GM21390 (cell line): Measurements from ENCODE around the gene BCL7C.

Source experiments
- ATAC-seq: cut with Tn5 transposase; IDR thresholded peaks from one replicate; pipeline ENCODE4 v1.9.1; 2021; ENCODE audit not compliant: unreplicated experiment

BCL7C gene

DNA sequence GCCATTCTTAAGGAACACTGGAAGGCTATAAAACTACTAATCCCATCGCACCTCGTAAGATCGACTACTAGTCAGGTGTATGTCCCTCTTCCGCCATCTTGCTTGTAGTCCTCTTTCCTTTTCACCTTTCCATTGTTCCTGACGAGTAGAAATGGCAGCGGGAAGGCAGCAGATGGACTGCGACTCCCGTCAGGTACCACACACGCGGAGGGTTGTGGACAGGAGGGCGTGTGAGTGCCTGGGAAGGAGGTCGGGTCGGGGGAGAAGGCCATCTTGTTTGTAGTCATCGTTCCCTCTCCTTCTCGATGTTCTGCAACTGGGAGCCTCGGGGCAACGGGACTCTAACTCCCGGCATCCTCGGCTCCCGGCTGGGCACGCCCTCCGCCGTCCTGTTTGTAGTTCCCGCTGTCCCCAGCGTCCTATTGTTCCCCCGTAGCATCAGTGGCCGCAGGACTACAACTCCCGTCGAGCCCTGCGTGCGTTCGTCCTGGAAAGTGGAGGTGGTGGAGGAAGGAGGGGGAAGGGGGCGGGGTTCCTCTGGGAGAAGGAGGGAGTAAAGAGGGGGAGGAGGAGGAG is 29.2 kb upstream of the BCL7C start:
- peak; percentile 71 for ATAC-seq

DNA sequence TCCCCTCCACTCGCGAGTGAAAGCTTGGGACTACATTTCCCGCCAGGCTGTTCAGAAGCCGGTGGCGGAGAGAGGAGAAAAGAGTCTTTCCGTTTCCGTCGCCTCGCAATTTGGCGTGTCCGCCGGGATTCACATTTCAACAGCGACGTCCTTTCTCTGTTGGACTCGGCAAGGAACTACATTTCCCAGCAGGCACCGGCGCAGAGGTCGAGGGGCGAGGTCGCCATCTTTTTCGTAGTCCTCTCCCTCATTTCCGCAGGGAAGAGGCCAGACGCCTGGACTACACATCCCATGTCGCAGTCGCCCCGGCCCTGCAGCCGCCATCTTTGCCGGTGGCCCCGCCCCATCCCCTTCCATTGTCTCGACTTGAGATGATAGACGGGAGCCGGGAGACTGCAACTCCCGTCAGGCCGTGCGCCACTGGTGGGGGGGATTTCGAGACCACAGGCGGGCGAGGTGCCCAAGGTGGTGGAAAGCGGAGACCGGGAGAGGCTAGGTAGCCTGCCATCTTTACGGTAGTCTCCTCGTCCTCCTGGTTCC is 28.6 kb upstream of the BCL7C start:
- peak; percentile 61 for ATAC-seq

DNA sequence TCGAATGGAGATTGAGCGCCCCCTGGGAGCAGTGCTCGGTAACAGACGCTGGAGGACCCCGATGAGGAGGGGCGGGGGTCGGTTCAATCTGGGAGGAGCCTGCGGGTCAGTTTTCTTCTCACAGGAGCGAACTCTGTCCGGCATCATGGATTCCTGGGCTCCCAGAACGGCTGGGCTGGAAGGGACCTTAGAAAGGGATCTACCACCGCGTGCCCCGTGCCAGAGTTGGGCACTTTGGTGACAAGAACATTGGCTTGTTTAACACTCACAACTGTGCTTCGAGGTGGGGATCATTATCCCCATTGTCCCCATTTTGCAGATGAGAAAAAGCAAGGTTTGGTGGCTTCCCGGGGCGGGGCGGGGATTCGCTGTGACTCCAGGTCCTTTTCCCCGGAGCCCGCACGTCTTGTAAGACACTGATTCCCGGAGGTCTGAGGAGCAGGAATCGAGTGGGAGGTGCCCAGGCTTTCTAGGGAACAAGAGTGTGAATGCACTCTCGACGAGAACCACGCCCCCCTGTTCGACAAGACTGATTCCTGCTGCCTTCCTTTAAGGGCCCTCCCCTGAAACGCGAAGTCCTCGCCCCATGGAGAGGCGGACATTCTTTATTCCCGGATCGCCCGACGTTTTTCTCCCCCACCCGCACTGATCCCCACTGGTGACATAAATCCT is 28.0 kb upstream of the BCL7C start:
- ATAC-seq: no peak

DNA sequence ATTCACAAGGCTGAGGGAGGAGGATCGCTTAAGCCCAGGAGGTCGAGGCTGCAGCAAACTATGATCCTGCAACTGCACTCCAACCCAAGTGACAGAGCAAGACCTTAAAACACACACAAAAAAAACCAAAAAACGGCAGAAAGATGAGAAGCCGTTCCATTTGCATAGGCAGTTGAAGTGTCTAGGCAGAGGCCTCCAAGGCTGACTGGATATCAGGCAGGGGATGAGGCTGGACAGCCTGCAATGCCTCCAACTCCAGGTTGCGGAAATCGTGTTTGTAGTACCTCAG is 27.5 kb upstream of the BCL7C start:
- no peak for ATAC-seq

DNA sequence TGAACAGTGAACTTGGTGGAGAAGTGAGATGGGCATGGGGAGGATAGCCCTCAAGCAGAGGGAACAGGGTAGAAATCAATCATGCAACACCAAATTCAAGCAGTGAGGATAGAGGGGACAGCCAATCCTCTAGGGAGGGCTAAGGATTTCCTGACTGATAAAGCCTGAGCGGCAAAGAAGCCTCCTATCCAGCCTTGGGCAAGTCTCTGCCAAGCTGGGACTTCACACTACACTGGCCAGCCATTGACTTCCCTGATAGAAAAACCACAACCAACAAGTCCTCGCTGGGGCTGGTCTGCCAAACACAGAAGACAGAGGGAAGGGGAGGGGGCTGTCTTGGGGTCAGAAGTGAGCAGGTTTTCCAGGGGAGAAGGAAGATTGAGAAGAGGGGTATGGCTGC is 27.0 kb upstream of the BCL7C start:
- no peak for ATAC-seq

DNA sequence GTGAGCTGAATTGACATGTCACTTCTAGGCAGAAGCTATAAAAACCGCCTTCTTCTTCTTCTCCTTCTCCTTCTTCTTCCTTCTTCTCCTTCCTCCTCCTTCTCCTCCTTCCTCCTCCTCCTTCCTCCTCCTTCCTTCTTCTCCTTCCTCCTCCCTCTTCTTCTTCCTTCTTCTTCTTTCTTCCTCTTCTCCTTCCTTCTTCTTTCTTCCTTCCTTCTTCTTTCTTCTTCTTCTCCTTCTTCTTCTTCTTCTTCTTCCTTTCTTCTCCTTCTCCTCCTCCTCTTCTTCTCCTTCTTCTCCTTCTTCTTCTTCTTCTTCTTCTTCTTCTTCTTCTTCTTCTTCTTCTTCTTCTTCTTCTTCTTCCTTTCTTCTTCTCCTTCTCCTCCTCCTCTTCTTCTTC is 24.7 kb upstream of the BCL7C start:
- no peak for ATAC-seq

DNA sequence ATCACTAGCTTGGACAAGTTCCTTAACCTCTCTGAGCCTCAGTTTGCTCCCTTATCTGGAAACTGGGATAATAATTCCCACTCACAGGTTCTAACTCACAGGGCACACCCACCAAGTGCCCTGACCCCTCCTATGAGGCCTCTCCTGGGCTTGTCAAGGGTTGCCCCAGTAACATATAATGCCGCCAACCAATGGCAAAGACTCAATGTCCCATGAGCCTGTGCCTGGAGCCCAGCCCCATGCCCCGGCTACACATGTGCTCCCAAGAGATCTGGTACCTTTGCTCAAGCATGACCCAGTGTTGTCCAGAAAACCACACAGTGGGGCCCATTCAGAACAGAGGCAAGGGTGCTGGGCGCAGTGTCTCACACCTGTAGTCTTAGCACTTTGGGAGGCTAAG is 21.0 kb upstream of the BCL7C start:
- no peak for ATAC-seq

DNA sequence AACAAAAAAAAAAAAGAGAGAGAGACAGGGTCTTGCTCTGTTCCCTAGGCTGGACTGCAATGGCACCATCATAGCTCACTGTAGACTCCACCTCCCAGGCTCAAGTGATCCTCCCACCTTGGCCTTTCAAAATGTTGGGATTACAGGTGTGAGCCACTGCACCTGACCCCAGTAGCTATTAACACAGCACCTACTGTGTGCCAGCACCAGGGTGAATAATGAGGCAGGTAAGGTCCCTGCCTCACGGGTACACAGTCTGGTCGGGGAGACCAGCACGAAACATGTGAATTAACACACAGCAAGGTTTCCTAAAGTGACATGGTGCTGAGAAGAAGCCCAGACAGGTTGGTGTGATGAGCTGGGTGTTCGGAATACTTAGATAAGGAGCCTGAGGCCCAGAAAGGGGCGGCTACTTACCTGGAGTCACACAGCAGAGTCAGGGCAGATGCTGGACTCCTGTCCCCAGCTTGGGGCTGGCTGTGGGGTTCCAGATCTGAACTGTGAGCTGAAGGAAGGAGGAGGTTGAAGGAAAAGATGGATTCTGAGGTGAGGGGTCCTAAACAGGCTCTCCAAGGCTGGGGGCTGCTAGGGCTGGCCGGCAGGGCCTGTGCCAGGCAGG is 19.0 kb upstream of the BCL7C start:
- ATAC-seq: no peak

DNA sequence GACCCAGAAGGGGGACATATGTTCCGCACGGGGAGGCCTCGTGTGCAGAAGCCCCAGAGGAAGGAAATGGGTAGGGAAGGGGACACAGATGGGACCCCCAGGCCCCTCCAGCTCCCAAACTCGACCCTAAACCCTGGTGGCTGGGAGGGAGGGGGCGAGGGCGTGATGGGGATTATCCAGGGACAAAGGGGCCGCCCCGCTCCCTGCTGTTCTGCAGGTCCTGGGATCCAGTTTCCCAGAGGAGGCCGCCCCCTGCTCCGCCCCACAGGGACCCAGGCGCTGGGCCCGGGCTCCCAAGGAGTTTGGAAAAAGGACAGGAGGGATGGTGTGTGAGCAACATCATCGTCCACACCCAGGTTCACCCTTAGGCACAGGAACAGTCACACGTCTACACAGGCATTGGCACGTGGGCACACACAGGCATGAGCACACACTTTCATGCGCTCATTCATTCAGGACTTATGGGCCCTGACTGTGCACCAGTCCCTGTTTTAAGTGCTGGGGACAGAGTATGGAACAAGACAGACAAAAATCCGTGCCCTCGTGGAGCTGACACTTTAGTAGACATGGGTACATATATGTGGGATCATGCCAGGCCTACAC is 16.7 kb upstream of the BCL7C start:
- no peak for ATAC-seq

DNA sequence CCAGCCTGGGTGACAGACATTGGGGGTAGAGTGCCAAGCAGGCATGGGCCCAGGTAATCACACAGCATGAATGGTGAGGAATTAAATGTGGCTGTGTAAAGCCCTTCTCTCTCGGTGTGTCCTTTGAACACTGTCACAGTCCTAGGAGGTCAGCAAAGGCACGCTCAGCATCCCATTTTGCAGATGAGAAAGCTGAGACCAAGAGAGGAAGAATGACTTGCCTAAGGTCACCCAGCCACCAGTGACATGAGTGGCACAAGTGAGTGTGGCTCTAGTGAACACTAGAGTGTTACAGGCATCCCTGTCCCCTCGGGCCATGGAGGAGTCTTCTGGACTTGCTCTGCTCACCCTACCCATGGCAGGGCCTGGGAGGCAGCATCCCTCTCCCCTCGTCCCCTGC is 13.2 kb upstream of the BCL7C start:
- ATAC-seq: no peak

DNA sequence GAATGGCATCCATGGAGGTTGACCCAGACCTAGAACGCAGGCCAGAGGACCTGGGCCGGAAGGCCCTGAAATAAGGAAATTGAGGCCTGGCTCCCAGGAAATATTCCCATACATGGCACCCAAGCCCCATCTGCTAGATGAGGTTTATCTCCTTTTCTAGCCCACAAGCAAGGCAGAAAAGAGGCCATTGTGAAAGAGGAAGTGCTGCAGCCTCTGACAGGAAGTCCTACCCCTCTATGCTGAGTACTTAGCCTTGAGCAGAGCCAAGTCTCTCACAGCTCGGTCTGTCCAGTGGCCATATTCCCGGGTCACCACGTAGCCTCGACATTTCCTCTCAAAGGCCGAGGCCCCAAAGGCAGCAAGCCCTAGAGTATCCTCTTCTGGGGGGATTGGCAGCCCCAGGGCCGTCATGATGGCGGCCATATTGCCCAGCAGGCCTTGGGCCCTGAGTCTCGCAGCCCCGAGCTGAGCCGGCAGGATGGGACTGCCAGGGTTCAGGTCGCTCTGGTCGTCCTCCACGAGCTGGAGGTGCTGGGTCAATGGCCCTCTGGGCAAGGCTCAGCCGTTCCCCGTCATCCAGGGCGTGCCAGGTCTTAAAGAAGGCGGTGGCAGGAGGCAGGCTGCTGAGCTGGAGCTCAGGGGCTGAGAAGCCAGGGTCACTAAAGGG is 10.4 kb upstream of the BCL7C start:
- ATAC-seq: no peak

DNA sequence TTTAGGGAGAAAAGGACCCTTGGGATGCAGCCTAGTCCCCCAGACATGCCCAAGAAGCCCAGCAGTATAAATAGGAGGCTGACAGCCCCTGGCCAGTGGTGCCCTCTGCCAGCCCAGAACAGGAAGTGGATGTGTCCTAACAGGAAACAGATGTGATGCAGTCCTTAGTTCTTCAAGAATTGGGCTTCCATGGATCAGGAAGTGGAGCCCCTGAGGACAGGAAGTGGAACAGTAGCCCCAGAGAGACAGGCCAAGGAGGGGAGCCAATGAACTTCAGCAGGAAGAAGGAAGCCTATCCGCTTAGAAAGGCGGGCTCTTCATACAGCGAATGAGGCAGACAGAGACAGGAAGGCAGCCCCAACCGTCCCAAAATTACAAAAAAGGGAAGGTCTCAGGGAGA is 9.7 kb upstream of the BCL7C start:
- no peak for ATAC-seq

DNA sequence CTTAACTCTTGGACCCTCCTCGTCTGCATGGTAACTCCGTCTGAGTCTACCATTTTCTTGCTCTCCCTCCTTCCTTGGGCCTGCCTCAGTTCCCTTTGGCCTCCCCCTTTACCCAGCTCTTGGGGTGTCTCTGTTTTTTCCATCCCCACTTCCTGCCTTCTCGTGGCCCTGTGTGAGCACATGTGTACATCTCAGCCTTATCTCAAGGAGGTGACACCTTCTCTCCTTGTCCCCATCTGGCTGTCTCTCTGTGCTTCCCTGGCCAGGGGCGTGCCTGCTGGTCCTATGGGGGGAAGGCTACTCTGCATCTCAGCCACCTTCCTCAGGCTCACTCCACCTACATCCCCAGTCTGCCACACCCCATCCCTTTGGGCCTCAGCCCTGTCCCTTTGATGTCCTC is 9.1 kb upstream of the BCL7C start:
- no peak for ATAC-seq

DNA sequence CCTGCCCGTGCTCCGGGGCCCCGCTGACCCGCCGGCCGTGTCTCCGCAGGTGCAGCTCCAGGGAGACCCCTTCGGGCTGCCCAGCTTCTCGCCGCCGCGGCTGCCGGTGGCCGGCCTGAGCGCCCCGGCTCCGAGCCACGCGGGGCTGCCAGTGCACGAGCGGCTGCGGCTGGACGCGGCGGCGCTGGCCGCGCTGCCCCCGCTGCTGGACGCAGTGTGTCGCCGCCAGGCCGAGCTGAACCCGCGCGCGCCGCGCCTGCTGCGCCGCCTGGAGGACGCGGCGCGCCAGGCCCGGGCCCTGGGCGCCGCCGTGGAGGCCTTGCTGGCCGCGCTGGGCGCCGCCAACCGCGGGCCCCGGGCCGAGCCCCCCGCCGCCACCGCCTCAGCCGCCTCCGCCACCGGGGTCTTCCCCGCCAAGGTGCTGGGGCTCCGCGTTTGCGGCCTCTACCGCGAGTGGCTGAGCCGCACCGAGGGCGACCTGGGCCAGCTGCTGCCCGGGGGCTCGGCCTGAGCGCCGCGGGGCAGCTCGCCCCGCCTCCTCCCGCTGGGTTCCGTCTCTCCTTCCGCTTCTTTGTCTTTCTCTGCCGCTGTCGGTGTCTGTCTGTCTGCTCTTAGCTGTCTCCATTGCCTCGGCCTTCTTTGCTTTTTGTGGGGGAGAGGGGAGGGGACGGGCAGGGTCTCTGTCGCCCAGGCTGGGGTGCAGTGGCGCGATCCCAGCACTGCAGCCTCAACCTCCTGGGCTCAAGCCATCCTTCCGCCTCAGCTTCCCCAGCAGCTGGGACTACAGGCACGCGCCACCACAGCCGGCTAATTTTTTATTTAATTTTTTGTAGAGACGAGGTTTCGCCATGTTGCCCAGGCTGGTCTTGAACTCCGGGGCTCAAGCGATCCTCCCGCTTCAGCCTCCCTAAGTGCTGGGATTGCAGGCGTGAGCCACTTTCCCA is 8.4 kb upstream of the BCL7C start:
- ATAC-seq: peak; percentile 67

DNA sequence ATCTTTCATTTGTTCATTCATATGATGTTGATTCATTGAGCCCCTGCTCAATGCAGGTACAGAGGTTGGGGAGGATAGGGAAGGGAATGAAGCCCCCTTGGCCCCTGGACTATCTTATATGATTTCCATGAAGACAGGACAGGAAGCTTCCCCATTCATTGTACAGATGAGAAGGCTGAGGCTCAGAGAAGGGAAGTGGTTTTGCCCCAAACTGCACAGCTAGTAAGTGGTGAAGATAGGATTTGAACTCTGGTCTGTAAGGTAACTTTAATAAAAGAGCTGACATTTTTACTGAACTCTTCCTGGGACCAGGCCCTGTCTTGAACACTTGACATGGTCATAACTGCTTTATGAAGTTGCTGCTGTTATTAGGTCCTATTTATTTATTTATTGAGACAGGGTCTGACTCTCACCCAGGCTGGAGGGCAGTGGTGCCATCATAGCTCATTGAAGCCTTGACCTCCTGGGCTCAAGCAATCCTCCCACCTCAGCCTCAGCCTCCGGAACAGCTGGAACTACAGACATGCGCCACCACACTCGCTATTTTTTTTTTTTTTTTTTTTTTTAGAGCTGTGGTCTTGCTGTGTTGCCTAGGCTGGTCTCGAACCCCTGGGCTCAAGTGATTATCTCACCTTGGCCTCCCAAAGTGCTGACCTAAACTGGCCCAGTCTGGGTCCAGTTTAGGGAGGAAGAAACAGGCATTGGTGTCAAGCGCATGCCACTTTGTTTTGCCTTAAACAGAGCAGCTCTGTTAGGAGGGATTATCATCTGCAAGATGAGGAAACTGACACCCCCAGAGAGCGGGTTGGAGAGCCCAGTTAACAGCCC is 7.5 kb upstream of the BCL7C start:
- no peak for ATAC-seq

DNA sequence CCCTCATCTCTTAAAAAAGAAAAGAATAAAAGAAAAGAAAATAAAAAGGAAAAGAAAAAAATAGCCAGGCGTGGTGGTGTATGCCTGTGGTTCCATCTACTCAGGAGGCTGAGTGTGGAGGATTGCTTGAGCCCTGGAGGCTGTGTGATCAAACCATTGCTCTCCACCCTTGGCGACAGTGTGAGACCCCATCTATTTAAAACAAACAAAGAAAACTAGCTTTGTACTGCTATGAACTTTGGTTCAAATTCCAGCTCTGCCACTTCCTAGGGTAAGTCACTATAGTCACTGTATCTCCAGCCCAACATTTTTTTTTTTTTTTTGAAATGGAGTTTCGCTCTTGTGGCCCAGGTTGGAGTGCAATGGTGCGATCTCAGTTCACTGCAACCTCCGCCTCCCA is 6.7 kb upstream of the BCL7C start:
- no peak for ATAC-seq

DNA sequence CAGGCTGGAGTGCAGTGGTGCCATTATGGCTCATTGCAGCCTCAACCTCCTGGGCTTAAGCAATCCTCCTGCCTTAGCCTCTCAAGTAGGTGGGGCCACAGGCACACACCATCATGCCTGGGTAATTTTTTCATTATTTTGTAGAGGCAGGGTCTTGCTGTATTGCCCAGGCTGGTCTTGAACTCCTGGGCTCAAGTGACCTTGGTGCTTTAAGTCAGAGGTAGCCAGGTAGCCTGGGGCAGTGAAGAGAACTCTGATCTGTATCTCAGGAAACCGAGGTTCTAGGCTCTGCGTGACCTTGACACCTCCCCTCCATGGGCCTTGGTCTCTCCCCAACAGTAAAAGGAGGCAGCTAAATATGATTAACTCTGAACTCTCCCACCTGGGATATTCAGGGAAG is 5.9 kb upstream of the BCL7C start:
- ATAC-seq: no peak

DNA sequence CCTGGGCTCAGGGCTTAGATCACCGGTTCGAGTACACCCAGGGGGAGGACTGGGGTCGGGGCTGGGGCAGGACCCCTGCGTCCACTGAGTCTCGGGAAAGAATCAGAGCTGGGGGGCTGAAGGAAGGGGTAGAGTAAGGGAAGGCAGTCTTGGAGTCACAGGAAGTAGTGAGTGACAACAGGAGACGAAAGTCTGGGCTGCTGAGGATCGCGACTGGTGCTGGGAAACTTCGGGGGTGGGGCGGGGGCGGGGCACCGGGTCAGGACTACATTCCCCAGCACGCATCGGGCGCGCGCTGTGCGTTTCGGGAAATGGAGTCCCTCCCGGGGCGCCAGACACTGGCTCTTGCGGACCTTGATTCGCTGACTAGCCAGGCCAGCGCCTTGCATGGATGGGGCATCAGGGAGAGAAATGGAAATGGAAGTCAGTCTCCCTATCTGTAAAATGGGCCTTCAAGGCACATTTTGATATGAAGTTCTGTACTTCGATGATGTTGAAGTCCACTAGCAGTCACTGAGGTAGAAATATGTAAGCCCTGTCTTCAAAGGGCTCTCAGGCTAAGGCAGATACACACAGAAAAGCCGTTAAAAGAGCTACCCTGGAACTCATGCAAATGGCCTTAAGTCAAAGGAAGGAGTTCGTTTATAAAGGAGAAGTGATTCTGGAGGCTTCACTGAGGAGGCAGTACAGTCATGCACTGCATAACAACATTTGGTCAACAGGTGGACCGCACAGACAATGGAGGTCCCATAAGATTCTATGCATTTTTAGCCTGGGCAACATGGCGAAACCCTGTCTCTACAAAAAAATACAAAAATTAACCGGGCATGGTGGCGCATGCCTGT is 3.2 kb upstream of the BCL7C start:
- ATAC-seq: peak; percentile 43
